Transverse colon (tissue), 4 donors: ENCODE results near the gene TPH1. TPM values are rescaled to one million over a fixed set of nuclear protein-coding genes. Genes with fewer than 3 reads are reported as not detected.

Experiments used
- DNase-seq: peaks from one replicate; pipeline ENCODE4 v3.0.0-alpha.2; 2019
- H3K27ac ChIP-seq, 4 donors: fragments of 200-600 bp; sonication (generic); 2 replicates each; pipeline ENCODE4 v1.5.1; 2016 to 2018; ENCODE audit warnings: inconsistent platforms in 4 of 4
- H3K27me3 ChIP-seq: fragments of 200-600 bp; sonication (generic); 2 replicates; pipeline ENCODE4 v1.5.1; 2017; ENCODE audit warnings: inconsistent platforms
- H3K36me3 ChIP-seq, 4 donors: fragments of 200-600 bp; sonication (generic); 2 replicates each; pipeline ENCODE4 v1.5.1; 2017 to 2019; ENCODE audit warnings: inconsistent platforms in 4 of 4
- H3K4me1 ChIP-seq, 4 donors: fragments of 200-600 bp; sonication (generic); 2 replicates each; pipeline ENCODE4 v1.5.1; 2017 to 2020; ENCODE audit warnings: inconsistent platforms in 4 of 4
- H3K4me3 ChIP-seq, 4 donors: fragments of 200-600 bp; sonication (generic); 1 replicate in 1 of 4; 2 replicates in 3 of 4; pipeline versions ENCODE4 v1.5.1 to v1.6.1; 2017 to 2019; ENCODE audit warnings: inconsistent platforms in 4 of 4
- H3K9me3 ChIP-seq, 2 donors: fragments of 200-600 bp; sonication (generic); 2 replicates each; pipeline ENCODE4 v1.5.1; 2017 to 2019; ENCODE audit warnings: inconsistent platforms in 2 of 2
- CTCF ChIP-seq, 5 experiments: fragments of 200-600 bp in 3 of 5; fragments of 450-650 bp in 2 of 5; sonication (generic) in 3 of 5; IDR thresholded peaks; 1 replicate in 2 of 5; 2 replicates in 3 of 5; pipeline ENCODE4 v1.5.1; 2016 to 2017; ENCODE audit warnings: antibody characterized with exemption in 5 of 5, inconsistent platforms in 3 of 5, mild to moderate bottlenecking in 2 of 5, moderate library complexity in 1 of 5
- EP300 ChIP-seq: sonication (generic); formaldehyde crosslinking; IDR thresholded peaks from one replicate; pipeline ENCODE4 v1.6.1; 2017; ENCODE audit warnings: antibody characterized with exemption, low read depth
- POLR2A ChIP-seq: fragments of 450-650 bp; IDR thresholded peaks from one replicate; pipeline ENCODE4 v1.6.1; 2016; ENCODE audit warnings: antibody characterized with exemption, mild to moderate bottlenecking, moderate library complexity
- POLR2AphosphoS5 ChIP-seq, 3 donors: sonication (generic); formaldehyde crosslinking; IDR thresholded peaks; one replicate each; pipeline ENCODE4 v1.6.1; 2016; ENCODE audit warnings: antibody characterized with exemption in 3 of 3
- WGBS, 2 donors: methylation state at CpG; one replicate each; pipeline ENCODE4 v1.1.5; 2018; ENCODE audit warnings: low coverage in 1 of 2; 5-methylcytosine and 5-hydroxymethylcytosine counted together
- in situ Hi-C, 4 donors: fragments of 200-750 bp; cut with MboI; loops; one replicate each; pipeline versions ENCODE4 v1.15.0 to v1.15.1; 2017; ENCODE audit warnings: low sequenced_read_pairs in 3 of 4, low pct_ligation_motif_present in 1 of 4, low pct_unique_long_range_greater_than_20kb in 1 of 4
- intact Hi-C: fragments of 100-400 bp; cut with DNase I; formaldehyde crosslinking; loops from one replicate; pipeline ENCODE4 v1.15.1; 2023; ENCODE audit warnings: low total_unique reads
- total RNA-seq, 4 donors: library from RNA; depleted of rRNA; stranded (reverse); fragments of >200 nt; gene quantifications; one replicate each; pipeline ENCODE4 v1.1.0, GENCODE V29; 2016

Gene TPH1
- total RNA-seq, 4 donors from 2014 or later, result 1.1 to 18.3 (median 8.5) TPM

GRCh38 chr11:18075444-18075843 lies 29.4 kb upstream of the TPH1 start:
- WGBS, 2 donors, result 83 to 91% methylated on average over 3 of the region's 3 CpGs
- Histone ChIP-seq H3K27ac (no peak overlapping the region), H3K36me3 (peaks cover 0 to 9% (median 4%) of the 10 kb centered on the region in 4 donors), H3K4me3 (no peak overlapping the region), H3K4me1 (no peaks in the 10 kb centered on the region), H3K27me3 (no peaks in the 10 kb centered on the region), H3K9me3 (no peaks in the 10 kb centered on the region)
- intact Hi-C loops (no loop called here), in situ Hi-C loops (no loop called here)
- no peak for TF ChIP-seq EP300
- DNase-seq, result no peak

DNA sequence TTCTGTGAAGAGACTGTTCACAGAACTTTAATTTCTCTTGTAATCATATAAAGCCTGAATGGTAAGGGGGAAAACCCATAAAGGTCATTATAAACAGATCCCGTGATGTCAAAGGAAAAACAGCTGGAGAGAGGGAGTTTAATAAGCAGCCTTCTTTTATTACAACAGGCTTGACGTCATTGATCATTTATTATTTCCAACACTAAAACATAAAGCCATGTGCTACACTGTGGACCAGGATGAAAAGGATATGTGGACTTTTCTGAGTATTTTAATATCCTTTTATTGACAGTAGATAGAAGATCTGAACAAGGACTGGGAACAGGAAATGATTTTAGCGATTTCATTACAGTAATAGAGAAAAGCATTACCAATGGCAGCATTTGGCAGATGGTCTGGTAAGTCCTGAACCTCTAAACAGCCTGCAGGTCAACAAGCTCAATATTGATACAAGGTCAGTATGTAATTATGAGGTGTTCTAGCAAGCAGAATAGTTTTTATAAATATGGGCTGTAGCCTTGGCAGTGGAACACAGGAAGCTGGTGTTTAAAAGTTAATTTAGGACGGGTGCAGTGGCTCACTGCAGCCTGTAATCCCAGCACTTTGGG lies 25.1 kb upstream of the TPH1 start:
- TF ChIP-seq POLR2A (no peak), EP300 (no peak), POLR2AphosphoS5 (IDR thresholded peaks at IDR 0.05) (no peak), CTCF (IDR thresholded peaks at IDR 0.05) (no peak)
- in situ Hi-C loops (no loop called here), intact Hi-C loops (no loop called here)
- no peak for DNase-seq
- H3K4me3 ChIP-seq, result no peak overlapping the region
- H3K27ac ChIP-seq, result no peak overlapping the region
- H3K27me3 ChIP-seq, result no peaks in the 10 kb centered on the region
- H3K36me3 ChIP-seq, result no peaks in the 10 kb centered on the region
- WGBS, 2 donors, result 73 to 85% methylated on average over 4 of the region's 4 CpGs
- H3K9me3 ChIP-seq, result no peaks in the 10 kb centered on the region
- no peaks in the 10 kb centered on the region for H3K4me1 ChIP-seq

DNA sequence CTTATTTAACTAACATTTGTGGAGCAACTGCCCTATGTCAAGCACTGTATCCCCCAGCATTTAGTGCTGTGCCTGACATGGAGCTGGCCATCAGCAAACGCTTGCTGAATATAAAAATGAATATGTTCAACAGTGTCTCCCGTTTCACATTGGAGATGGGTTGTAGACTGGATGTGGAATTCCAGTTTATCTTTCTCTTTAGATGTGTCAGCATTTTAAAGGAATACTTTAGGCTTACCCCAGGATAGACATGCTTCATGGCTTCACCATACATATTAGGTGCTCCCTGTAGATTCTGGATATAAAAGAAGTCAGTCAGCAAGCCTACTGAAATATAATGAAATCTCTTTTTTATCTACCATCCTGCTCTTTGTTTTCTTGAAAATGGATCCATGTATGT lies 21.3 kb upstream of the TPH1 start:
- Histone ChIP-seq H3K36me3 (no peaks in the 10 kb centered on the region), H3K4me3 (no peak overlapping the region), H3K27ac (no peak overlapping the region), H3K27me3 (no peaks in the 10 kb centered on the region), H3K4me1 (peaks cover 0 to 14% (median 0%) of the 10 kb centered on the region in 4 donors), H3K9me3 (no peaks in the 10 kb centered on the region)
- intact Hi-C loops, result no loop called here
- no peak for DNase-seq
- in situ Hi-C loops, result no loop called here
- TF ChIP-seq CTCF (IDR thresholded peaks at IDR 0.05), result no peak
- TF ChIP-seq EP300, result no peak
- TF ChIP-seq POLR2AphosphoS5 (IDR thresholded peaks at IDR 0.05), result no peak
- no peak for TF ChIP-seq POLR2A
- WGBS, 2 donors, result 93 to 100% methylated on average over 1 to 2 of the region's 2 CpGs

DNA sequence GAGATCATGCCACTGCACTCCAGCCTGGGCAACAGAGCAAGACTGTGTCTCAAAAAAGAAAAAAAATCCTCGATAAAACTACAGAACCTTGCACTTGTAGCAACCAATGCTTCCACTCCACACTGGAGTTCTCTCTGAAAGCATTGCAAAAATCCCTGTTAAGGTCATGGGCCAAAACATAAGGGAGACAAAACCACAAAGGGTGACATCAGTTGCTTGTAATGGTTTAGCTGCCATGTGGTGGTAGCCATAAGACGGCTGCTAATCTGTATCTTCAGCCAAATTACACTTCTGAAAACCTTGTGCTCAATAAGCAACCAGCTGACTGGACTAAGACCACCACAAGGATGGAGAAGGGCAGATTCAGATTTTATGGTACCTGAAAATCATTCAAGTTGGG lies 20.6 kb upstream of the TPH1 start:
- Histone ChIP-seq H3K27me3 (no peaks in the 10 kb centered on the region), H3K4me3 (no peak overlapping the region), H3K36me3 (no peaks in the 10 kb centered on the region), H3K27ac (no peak overlapping the region), H3K9me3 (no peaks in the 10 kb centered on the region), H3K4me1 (peaks cover 0 to 14% (median 0%) of the 10 kb centered on the region in 4 donors)
- 92 to 100% methylated on average over 1 to 2 of the region's 2 CpGs for WGBS, 2 donors
- TF ChIP-seq POLR2AphosphoS5 (IDR thresholded peaks at IDR 0.05), result no peak
- no peak for TF ChIP-seq EP300
- TF ChIP-seq POLR2A, result no peak
- TF ChIP-seq CTCF (IDR thresholded peaks at IDR 0.05), result no peak
- in situ Hi-C loops (no loop called here), intact Hi-C loops (no loop called here)
- no peak for DNase-seq

GRCh38 chr11:18065572-18065971 lies 19.5 kb upstream of the TPH1 start:
- no peak for TF ChIP-seq CTCF (IDR thresholded peaks at IDR 0.05)
- no peak for TF ChIP-seq POLR2AphosphoS5 (IDR thresholded peaks at IDR 0.05)
- Histone ChIP-seq H3K4me1 (peaks cover 0 to 14% (median 0%) of the 10 kb centered on the region in 4 donors), H3K27ac (no peak overlapping the region), H3K27me3 (no peaks in the 10 kb centered on the region), H3K9me3 (no peaks in the 10 kb centered on the region), H3K4me3 (no peak overlapping the region), H3K36me3 (no peaks in the 10 kb centered on the region)
- in situ Hi-C loops, result no loop called here
- peak; percentile 32 for DNase-seq
- WGBS, 2 donors, result 40 to 50% methylated on average over 4 to 8 of the region's 8 CpGs
- intact Hi-C loops, result no loop called here
